Ascending aorta (tissue), 2 donors: ENCODE data around the gene FRAS1. TPM values are rescaled to one million over a fixed set of nuclear protein-coding genes. Genes with fewer than 3 reads are reported as not detected.
A peak's percentile ranks its signal among the peaks of the same experiment; 100 is the strongest.

Source experiments
- DNase-seq, 2 donors: peaks; one replicate each; pipeline ENCODE4 v3.0.0-alpha.2; 2019; ENCODE audit warnings: low spot score in 2 of 2
- H3K27ac ChIP-seq, 2 donors: fragments of 200-600 bp; sonication (generic); one replicate each; pipeline ENCODE4 v1.5.1; 2016 to 2017; ENCODE audit warnings: mild to moderate bottlenecking in 1 of 2
- H3K27me3 ChIP-seq: fragments of 200-600 bp; sonication (generic); one replicate; pipeline ENCODE4 v1.5.1; 2017
- H3K36me3 ChIP-seq, 2 donors: fragments of 200-600 bp; sonication (generic); one replicate each; pipeline ENCODE4 v1.5.1; 2016
- H3K4me1 ChIP-seq, 2 donors: fragments of 200-600 bp; sonication (generic); one replicate each; pipeline ENCODE4 v1.5.1; 2016 to 2017; ENCODE audit warnings: mild to moderate bottlenecking in 1 of 2
- H3K4me3 ChIP-seq, 2 donors: fragments of 200-600 bp; sonication (generic); one replicate each; pipeline ENCODE4 v1.5.1; 2016 to 2017; ENCODE audit warnings: mild to moderate bottlenecking in 1 of 2
- H3K9me3 ChIP-seq, 2 donors: fragments of 200-600 bp; sonication (generic); one replicate each; pipeline ENCODE4 v1.5.1; 2016
- CTCF ChIP-seq, 3 experiments: fragments of 200-600 bp in 2 of 3; fragments of 450-650 bp in 1 of 3; sonication (generic) in 2 of 3; IDR thresholded peaks; one replicate each; pipeline ENCODE4 v1.5.1; 2016 to 2019; ENCODE audit warnings: antibody characterized with exemption in 3 of 3, mild to moderate bottlenecking in 1 of 3, moderate library complexity in 1 of 3
- intact Hi-C: fragments of 100-400 bp; cut with DNase I; formaldehyde crosslinking; loops from one replicate; pipeline ENCODE4 v1.15.1; 2023
- total RNA-seq: library from RNA; depleted of rRNA; stranded (reverse); fragments of >200 nt; gene quantifications from one replicate; pipeline ENCODE4 v1.1.0, GENCODE V29; 2016

Gene FRAS1
- total RNA-seq, 1 donor from 2014 or later, result 0.75 TPM

GRCh38 chr4:78517050-78517652, 460.0 kb downstream of the FRAS1 start:
- no peak for DNase-seq
- H3K27me3 ChIP-seq, result no peaks in the 10 kb centered on the region
- no peaks in the 10 kb centered on the region for H3K36me3 ChIP-seq
- no peaks in the 10 kb centered on the region for H3K9me3 ChIP-seq
- no peaks in the 10 kb centered on the region for H3K4me1 ChIP-seq
- intact Hi-C loops, result loop anchor here (5.0 kb wide), 1 partner anchor 560 kb away; no protein-coding TSS in a partner anchor
- no peak overlapping the region for H3K27ac ChIP-seq
- TF ChIP-seq CTCF (IDR thresholded peaks at IDR 0.05), result peak in 2 of 3 experiments; percentile 27 to 44
- H3K4me3 ChIP-seq, result no peak overlapping the region

GRCh38 chr4:78518561-78518960, 461.4 kb downstream of the FRAS1 start:
- no peak overlapping the region for H3K27ac ChIP-seq
- TF ChIP-seq CTCF (IDR thresholded peaks at IDR 0.05), result no peak
- no peaks in the 10 kb centered on the region for H3K27me3 ChIP-seq
- H3K4me3 ChIP-seq, result no peak overlapping the region
- H3K4me1 ChIP-seq, result no peaks in the 10 kb centered on the region
- H3K36me3 ChIP-seq, result no peaks in the 10 kb centered on the region
- intact Hi-C loops, result loop anchor here (5.0 kb wide), 1 partner anchor 561 kb away; no protein-coding TSS in a partner anchor
- H3K9me3 ChIP-seq, result no peaks in the 10 kb centered on the region
- no peak for DNase-seq

- Histone ChIP-seq H3K4me1 (no peaks in the 10 kb centered on the region), H3K4me3 (no peak overlapping the region), H3K27me3 (no peaks in the 10 kb centered on the region), H3K36me3 (no peaks in the 10 kb centered on the region), H3K9me3 (no peaks in the 10 kb centered on the region), H3K27ac (no peak overlapping the region)
- no peak for DNase-seq
- TF ChIP-seq CTCF (IDR thresholded peaks at IDR 0.05), result no peak
- intact Hi-C loops, result loop anchor here (5.0 kb wide), 1 partner anchor 563 kb away; no protein-coding TSS in a partner anchor
Measured at GRCh38 chr4:78519962-78520361, 462.8 kb downstream of the FRAS1 start.

- Histone ChIP-seq H3K9me3 (no peaks in the 10 kb centered on the region), H3K27me3 (no peaks in the 10 kb centered on the region), H3K36me3 (no peaks in the 10 kb centered on the region), H3K27ac (no peak overlapping the region), H3K4me1 (no peaks in the 10 kb centered on the region), H3K4me3 (no peak overlapping the region)
- DNase-seq, result no peak
- TF ChIP-seq CTCF (IDR thresholded peaks at IDR 0.05), result no peak
- intact Hi-C loops, result no loop called here
Measured at GRCh38 chr4:78520808-78521226, 463.7 kb downstream of the FRAS1 start.

- Histone ChIP-seq H3K36me3 (no peaks in the 10 kb centered on the region), H3K27me3 (no peaks in the 10 kb centered on the region), H3K4me1 (no peaks in the 10 kb centered on the region), H3K4me3 (no peak overlapping the region), H3K9me3 (no peaks in the 10 kb centered on the region), H3K27ac (no peak overlapping the region)
- TF ChIP-seq CTCF (IDR thresholded peaks at IDR 0.05), result no peak
- DNase-seq, result no peak
- intact Hi-C loops, result no loop called here
Measured at GRCh38 chr4:78524009-78524408, 466.9 kb downstream of the FRAS1 start.
